PFSK-1 (cell line): ENCODE measurements around the gene CBY1.

Experiments
- FOXP2 ChIP-seq: optimal IDR thresholded peaks from 2 replicates; pipeline ENCODE3; 2011; ENCODE audit warnings: borderline replicate concordance, control low read depth, inconsistent platforms; ENCODE audit not compliant: insufficient read depth; ENCODE audit errors: extremely low read length, extremely low read depth
- POLR2AphosphoS5 ChIP-seq: IDR thresholded peaks from 2 replicates; pipeline ENCODE4 v1.6.1; 2012; ENCODE audit warnings: low read depth, mild to moderate bottlenecking, control low read depth, low read length, moderate library complexity
- SIN3A ChIP-seq: IDR thresholded peaks from 2 replicates; pipeline ENCODE4 v1.6.1; 2012; ENCODE audit warnings: mild to moderate bottlenecking, low read length, moderate library complexity, borderline replicate concordance; ENCODE audit not compliant: insufficient read depth

- TF ChIP-seq FOXP2: no peak
- TF ChIP-seq POLR2AphosphoS5: no peak
- TF ChIP-seq SIN3A: no peak
These were observed 19.4 kb downstream of the CBY1 start for GRCh38 chr22:38675833-38676232.
